NCI-H69 (cell line): ENCODE data around the gene CPLANE2.
"Not testable (repeated sequence)": the region's sequence is repeated elsewhere in the genome, so short reads cannot be mapped to it uniquely, and the experiment has no call there.

ENCODE experiments used
- DNase-seq: peaks from one replicate; lab custom pipeline; 2025; lab: John Stamatoyannopoulos, UW

CPLANE2 gene

DNA sequence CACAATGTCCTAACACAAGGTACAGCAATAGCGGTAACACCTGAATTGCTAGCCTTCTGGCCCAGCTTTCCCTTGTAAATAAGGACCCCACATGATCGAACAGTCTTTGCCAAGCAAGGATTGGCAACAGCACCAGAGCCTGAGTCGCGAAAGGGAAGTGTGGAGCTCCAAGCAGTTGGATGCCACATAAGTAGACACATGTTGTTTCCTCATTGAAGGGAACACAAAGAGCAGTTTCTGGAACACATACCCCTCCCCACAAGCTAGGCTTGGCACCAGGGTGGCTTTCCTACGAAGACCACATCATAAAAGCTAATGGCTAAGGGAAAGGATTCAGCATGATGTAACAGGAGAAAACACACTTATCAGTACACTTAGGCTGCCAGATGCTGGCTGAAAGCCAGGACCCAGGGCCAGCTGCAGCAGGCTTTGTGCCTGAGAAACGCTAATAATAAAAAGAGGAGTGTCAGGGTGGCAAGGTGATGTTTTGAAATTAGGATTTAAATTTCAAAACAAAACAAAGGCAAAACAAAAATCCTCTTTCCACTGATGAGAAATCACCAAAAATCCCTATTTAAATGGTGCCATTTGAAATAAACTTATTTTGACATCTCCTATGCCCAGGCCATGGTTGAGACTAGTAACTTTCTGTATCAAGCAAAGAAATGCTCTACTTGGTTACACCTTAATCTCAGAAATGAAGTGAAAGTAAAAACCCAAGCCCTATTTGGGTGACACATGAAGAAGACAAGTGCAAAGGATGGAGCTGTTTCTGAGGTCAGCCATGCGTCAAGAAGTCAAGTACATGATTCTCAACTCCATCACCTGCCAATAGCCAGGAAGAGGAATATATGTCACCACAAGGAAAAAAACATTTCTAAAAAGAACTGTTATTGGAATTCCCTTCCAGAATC, 11.9 kb upstream of the CPLANE2 start:
- peak; percentile 93 for DNase-seq

DNA sequence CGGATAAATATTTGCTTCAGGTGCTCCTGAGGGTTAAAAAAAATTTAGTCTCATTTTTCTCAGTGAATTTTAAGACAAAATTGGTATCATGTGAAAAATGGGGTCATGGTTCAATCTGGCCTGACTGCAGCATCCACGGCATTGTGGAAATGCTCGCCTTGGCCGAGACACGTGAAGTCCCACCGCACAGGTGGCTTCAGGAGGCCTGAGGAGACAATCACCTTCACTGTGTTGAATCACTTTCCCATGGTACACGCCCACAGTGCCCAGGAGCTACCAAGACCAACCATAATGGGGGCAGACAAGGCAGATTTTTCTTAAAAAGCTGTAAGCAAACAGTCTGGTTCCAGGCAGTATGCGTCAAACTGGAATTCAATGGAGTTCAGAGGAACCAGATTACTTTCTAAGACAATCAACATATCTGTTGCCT, 11.0 kb upstream of the CPLANE2 start:
- DNase-seq: peak; percentile 31

GRCh38 chr1:16247441-16247840, 10.5 kb upstream of the CPLANE2 start:
- DNase-seq: no peak

GRCh38 chr1:16246961-16247360, 10.0 kb upstream of the CPLANE2 start:
- DNase-seq: no peak

DNA sequence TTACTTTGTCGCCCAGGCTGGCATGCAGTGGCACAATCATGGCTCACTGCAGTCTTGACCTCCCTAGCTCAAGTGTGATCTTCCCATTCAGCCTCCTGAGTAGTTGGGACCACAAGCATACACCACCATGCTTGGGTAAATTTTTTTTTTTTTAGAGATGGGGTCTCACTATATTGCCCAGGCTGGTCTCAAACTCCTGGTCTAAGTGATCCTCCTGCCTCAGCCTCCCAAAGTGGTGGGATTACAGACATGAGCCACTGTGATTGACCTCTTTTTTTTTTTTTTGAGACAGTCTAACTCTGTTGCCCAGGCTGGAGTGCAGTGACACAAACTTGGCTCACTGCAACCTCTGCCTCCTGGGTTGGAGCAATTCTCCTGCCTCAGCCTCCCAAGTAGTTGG, 9.3 kb upstream of the CPLANE2 start:
- not testable (repeated sequence) for DNase-seq

- no peak for DNase-seq
Measured at GRCh38 chr1:16245476-16246196, 8.7 kb upstream of the CPLANE2 start.

GRCh38 chr1:16244650-16245285, 7.8 kb upstream of the CPLANE2 start:
- DNase-seq: no peak

DNA sequence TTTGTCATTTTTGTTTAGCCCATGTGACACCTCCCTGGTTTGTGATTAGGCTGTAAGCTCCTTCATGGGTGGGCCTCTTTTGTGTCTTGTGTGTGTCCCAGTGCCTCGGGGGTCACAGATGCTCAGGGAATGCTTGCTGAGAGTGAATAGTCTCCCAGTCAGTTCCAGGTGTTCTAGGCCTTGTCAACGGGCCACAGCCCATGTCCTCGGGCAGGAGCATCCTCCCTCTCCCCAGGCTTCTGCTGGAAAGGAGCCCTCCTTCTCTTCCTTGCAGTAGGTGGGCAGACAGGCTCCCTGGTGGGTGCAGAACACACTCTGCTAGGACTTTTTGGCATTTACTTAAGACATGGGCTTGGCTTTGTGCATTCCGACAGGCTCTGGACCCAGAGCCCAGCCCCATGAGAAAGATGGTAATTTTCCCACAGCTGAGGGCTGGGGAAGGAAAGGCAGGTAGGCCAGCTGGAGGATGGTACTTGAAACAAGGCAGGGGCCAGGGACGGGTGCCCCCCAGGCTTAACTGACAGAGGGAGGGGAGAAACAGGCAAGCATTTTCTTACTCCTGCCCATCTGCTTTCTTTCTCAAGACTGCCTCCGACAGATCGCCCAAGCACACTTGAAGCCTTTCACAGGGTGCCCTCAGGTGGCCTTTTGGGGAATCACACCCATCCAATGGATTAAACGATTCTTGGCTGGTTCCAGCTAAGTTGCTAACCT, 7.1 kb upstream of the CPLANE2 start:
- peak; percentile 76 for DNase-seq

GRCh38 chr1:16243215-16243610, 6.2 kb upstream of the CPLANE2 start:
- DNase-seq: no peak

GRCh38 chr1:16242556-16243214, 5.7 kb upstream of the CPLANE2 start:
- no peak for DNase-seq

GRCh38 chr1:16241221-16241708, 4.3 kb upstream of the CPLANE2 start:
- peak; percentile 29 for DNase-seq

- no peak for DNase-seq
Measured at GRCh38 chr1:16239972-16240491, 3.0 kb upstream of the CPLANE2 start.

DNA sequence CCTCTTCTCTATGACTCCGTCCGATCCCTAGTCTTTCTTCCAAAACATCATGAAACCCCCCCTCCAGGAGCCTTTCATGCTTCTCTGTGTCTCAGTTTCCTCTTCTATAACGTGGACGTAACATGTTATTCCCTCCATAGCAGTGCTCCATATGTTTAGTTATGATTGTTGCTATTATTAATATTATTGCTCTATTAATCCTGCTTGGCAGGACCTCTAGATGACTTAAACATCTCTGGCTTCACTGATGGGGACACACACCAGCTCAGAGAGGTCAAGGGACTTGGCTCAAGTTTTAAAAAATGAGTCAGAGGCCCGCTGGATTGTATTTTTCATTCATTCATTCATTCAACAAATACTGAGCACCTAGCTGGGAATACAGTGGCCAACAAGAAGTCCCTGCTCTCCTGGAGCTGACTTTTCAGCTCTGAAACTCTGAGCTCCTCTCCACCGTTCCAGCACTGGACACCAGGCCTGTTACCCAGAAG, 404 bp upstream of the CPLANE2 start:
- no peak for DNase-seq

DNA sequence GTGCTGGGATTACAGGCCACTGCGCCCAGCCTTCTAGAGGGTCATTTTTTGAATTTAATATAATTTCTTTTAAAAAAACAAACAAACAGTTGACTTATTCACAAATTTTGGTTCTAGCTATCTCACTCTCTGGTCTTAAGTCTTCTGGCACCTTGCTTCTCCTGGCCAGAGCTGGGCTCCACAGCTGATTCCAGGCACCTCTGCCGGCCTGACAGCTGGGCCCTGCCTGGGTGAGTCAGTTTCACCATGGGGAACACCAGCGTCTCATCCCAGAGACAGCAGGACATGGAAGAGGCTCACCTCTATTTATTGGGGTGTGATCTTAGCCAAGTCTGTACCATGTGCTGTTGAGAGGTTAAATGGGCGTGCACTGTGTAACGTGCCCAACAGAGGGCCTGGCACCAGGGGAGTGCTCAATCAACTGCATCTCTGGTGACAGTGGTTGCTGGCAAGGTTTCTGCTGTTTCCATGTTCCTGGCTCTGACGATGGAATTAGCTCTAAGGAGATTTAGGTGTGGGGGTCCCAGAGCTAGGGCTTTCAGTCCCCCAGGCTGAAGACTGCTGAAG, 956 bp downstream of the CPLANE2 start:
- DNase-seq: peak; percentile 68

- DNase-seq: no peak
Measured at GRCh38 chr1:16235347-16235746, 1.6 kb downstream of the CPLANE2 start.

DNA sequence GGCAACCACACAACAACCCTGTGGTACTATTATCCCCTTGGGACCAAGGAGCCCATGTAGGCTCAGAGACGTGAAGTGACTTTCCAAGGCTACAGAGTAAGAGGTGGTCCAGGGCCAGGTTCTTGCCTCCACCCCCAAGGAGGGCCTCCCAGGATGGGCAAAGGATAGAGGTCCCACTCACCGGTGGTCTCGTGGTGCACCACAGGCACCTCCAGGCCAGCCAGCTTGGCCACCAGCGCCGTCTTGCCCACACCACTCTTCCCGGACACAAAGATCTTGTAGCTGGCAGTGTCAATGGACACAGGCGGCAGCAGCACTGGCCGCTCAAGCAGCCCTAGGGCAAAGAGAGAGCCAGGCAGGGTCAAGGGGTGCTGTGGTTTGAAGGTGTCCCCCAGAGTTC, 3.6 kb downstream of the CPLANE2 start:
- DNase-seq: no peak

DNA sequence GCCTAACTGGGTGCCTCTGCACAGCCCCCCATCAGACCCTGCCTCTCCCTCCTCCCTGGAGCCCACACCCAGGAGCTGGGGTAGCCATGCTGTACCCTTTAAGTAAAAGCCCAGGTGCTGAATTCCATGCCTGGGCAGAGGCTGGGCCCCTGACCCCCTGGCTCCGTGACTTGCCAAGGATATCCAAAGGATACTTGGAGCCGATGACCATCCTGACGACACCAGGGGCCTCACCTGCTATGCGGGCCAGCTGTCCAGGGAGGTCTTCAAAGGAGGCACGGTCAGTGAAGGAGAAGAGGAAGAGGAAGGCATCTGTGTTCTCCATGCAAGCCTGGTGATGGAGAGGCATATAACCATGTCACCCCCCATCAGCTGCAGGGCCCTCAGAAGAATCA, 4.7 kb downstream of the CPLANE2 start:
- no peak for DNase-seq

GRCh38 chr1:16231331-16232315, 5.4 kb downstream of the CPLANE2 start:
- DNase-seq: no peak

GRCh38 chr1:16230744-16231143, 6.2 kb downstream of the CPLANE2 start:
- no peak for DNase-seq
